SH-SY5Y (cell line): ENCODE data around the gene SLC12A2.

Source experiments
- GATA2 ChIP-seq: IDR thresholded peaks from 2 replicates; pipeline ENCODE4 v1.6.1; 2011; ENCODE audit warnings: mild to moderate bottlenecking, low read depth, low read length
- GATA3 ChIP-seq: IDR thresholded peaks from 2 replicates; pipeline ENCODE4 v1.6.1; 2011; ENCODE audit warnings: low read depth, mild to moderate bottlenecking, low read length, moderate library complexity

The SLC12A2 gene

DNA sequence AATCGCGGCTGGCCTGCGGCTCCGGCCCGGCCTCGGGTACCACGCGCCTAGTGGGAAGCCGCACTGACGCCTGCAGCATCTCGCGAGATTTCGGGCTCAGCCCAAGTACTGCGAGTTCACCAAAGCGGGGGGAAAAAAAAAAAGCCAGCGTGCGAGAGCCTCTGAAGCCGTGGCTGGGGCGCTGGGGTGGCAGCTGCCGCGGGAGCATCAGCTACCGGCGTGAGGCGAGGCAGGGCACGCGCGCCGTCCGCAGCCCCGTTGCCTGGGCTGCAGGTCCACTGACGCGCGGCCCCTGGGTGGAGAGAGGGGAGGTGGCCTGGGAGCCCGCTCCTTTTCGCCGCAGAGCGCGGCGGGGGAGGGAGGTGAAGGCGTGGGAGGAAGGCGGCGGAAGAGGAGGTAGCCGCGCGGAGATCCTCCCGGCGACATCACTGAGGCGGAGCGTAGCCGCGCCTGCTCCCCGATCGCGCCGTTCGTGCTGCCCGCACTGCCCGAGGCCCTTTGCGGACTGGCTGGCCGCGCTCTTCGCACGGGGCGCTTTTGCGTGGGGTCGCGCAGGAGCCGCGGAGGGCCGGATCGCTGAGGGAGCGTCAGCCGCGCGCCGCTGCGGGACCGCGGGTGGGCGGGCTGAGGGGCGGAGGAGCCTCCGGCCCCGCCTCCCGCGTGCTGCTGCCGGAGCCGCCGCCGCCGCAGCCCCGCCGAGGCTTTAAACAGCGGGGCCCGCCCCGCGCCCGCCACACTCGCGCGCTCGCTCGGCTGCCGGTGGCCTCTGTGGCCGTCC, at the start of gene SLC12A2:
Gene SLC12A2 (plus strand): TSS at position 734 of the 778 bp plus-strand sequence. CDS start 189 bp downstream, outside the sequence.
- TF ChIP-seq GATA2 (no peak), GATA3 (no peak)

DNA sequence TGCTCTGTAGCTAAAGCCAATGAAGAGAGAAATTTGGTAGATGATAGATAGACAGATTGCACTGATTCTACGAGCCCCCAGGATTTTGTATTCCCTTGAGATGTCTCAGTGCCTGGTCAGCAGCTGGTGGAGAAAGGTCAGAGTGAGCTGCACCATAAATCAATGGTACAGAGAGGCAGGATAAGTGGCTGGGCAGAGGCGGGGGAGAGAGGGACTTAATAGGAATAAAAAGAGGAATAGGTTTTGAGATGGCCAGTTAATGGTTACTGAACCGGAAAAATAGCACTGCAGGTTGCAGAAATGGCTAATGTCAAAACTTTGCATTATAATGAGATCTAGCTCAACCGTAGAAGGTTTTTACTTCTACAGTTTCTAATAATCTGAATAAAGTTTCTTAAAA, 47.9 kb upstream of the SLC12A2 start:
- TF ChIP-seq GATA3 (no peak), GATA2 (peak; percentile 61)

- TF ChIP-seq GATA3 (no peak), GATA2 (no peak)
These were observed 46.6 kb upstream of the SLC12A2 start for GRCh38 chr5:128036950-128037349.

DNA sequence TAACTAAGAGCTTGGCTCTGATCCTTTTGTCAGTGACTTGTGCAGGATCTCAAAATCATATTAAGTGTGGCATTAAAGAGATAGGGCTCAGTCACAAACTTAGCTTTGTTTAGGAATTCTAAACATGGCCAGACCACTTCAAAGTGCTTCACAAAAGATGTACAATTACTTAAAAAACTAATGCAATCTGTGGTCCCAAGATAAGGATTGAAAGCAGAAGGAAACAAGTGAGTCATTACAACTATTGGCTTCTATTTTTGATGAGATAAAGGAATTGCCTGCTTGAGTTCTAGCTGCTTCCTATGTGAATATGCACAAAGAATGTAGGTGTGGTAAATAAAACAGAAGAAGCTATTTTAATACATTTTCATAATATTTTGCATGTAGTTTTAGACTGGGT, 44.9 kb upstream of the SLC12A2 start:
- TF ChIP-seq GATA3 = no peak
- TF ChIP-seq GATA2 = no peak

- TF ChIP-seq GATA2 (no peak), GATA3 (no peak)
These were observed 42.6 kb upstream of the SLC12A2 start for GRCh38 chr5:128040927-128041326.

DNA sequence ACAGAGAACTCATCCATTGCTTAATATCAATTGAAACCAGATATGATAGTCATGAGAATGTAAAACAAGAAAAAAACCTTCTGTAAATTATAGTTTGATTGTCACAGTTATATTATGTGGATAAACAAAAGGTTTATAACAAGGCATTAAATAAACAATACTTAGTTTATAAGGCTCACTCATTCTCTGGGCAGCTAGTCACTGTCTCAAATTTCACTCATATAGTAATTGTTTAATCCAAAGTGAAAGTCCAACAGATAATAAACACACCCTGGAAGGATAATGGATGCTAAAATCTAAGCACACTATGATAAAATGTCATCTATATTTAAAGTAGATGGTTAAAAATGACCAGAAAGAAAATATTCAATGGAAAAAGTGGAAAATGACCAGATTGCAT, 30.8 kb upstream of the SLC12A2 start:
- TF ChIP-seq GATA3 = no peak
- TF ChIP-seq GATA2 = no peak

- TF ChIP-seq GATA3 (no peak), GATA2 (no peak)
These were observed 30.1 kb upstream of the SLC12A2 start for GRCh38 chr5:128053291-128053954.

DNA sequence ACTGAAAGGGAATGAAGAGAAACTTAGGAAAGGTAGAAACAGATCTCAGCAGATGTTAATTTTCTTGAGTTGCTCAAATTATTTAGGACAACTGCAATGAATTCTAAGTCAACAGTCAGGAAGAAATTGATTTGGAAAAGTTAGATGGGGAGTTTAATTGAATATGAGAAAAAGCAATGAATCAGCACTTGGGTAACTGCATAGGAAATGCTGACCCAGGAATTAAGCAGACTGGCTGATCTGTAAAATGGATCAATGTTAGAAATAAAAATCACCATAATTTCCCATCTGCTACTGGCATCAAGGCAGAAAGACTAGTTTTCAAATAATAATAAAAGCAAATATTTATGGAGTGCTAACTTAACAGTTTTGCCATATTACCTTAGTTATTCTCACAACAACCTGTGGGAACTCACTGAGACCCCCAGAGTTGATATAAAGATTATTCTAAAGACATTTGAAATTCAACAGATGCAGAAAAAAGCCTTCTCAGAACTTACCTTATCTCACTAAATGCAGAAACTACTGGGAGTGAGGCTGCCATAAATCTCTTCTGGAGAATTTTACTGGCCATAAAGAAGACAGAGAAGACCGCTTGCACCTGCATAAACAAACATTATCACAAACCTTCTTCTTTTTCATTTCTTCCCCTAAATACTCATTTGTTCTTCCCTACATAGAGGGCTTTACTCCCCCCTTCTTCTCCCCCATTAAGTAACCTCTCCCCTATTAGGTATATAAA, 22.8 kb upstream of the SLC12A2 start:
- TF ChIP-seq GATA3 (no peak), GATA2 (no peak)

GRCh38 chr5:128062172-128062746, 21.3 kb upstream of the SLC12A2 start:
- no peak for TF ChIP-seq GATA2
- TF ChIP-seq GATA3 = no peak

- TF ChIP-seq GATA2 (no peak), GATA3 (no peak)
These were observed 9.4 kb upstream of the SLC12A2 start for GRCh38 chr5:128074171-128074570.

DNA sequence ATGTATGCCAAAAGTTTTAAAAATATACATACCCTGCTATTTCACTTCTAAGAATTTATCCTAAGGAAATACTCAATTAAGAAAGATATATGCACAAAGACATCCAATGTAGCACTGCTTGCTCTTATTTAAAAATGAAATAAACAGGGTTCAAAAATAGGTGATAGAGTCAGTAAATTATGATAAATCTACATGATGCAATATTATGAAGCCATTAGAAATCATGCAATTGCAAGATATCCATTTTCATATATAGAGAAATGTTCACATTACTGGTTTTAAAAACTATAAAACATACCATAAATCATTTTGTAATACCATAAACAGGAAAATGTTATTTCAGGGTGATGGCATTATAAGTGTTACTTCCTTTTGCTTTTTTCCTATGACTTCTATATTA, 8.6 kb upstream of the SLC12A2 start:
- TF ChIP-seq GATA3 = no peak
- TF ChIP-seq GATA2 = no peak

GRCh38 chr5:128077526-128077925, 6.0 kb upstream of the SLC12A2 start:
- TF ChIP-seq GATA2 (no peak), GATA3 (no peak)

DNA sequence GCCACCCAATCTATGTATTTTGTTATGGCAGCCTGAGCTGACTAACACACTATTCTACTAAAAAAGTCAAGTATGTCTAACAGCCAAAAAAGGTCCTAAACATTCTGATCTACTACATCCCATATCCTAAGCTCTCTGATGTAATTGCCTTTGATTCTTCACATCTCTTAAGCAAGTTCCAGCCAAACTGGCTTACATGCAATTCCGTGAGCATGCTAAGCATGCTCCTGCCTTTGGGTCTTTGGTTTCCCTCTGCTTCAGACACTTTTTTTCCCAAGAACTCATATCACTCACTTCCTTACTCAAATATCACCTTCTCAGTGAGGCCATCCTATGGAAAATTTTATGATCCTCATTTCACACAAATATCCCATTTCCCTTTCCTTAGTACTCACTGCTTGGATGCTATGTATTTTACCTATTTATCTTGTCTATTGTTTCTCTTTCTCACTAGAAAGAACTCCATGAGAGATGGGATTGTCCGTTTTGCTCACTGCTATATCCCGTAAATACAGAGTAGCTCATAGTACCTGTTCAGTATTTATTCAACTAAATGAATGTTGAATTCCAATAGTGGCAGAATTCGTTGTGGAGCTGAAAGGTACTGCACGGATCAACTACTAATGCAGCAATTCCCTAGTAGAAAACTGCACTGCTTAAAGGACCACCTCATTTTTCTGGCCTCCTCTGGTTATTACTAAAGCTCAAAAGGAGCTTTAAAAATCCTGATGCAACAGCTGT, 2.3 kb upstream of the SLC12A2 start:
- TF ChIP-seq GATA2 (no peak), GATA3 (no peak)
